Prostate gland (tissue), 2 donors: ENCODE measurements around the gene GMPPB.
"Not testable (repeated sequence)": the region's sequence is repeated elsewhere in the genome, so short reads cannot be mapped to it uniquely, and the experiment has no call there.

Source experiments
- POLR2A ChIP-seq: fragments of 450-650 bp; IDR thresholded peaks from one replicate; pipeline ENCODE4 v1.6.1; 2016; ENCODE audit warnings: antibody characterized with exemption, mild to moderate bottlenecking
- TF ChIP-seq, protein P1 (sequence below), 4 experiments: fragments of 200-600 bp in 2 of 4; fragments of 450-650 bp in 2 of 4; sonication (generic) in 2 of 4; IDR thresholded peaks; 1 replicate in 3 of 4; 2 replicates in 1 of 4; pipeline ENCODE4 v1.5.1; 2016 to 2019; ENCODE audit warnings: antibody characterized with exemption in 4 of 4, mild to moderate bottlenecking in 2 of 4, moderate library complexity in 2 of 4

GRCh38 chr3:49686769-49687423 is 36.9 kb downstream of the GMPPB start:
- TF ChIP-seq, protein P1, sequence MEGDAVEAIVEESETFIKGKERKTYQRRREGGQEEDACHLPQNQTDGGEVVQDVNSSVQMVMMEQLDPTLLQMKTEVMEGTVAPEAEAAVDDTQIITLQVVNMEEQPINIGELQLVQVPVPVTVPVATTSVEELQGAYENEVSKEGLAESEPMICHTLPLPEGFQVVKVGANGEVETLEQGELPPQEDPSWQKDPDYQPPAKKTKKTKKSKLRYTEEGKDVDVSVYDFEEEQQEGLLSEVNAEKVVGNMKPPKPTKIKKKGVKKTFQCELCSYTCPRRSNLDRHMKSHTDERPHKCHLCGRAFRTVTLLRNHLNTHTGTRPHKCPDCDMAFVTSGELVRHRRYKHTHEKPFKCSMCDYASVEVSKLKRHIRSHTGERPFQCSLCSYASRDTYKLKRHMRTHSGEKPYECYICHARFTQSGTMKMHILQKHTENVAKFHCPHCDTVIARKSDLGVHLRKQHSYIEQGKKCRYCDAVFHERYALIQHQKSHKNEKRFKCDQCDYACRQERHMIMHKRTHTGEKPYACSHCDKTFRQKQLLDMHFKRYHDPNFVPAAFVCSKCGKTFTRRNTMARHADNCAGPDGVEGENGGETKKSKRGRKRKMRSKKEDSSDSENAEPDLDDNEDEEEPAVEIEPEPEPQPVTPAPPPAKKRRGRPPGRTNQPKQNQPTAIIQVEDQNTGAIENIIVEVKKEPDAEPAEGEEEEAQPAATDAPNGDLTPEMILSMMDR (IDR thresholded peaks at IDR 0.05): not testable (repeated sequence)
- not testable (repeated sequence) for TF ChIP-seq POLR2A
